ENCODE data around the gene NDUFS8.

DNA sequence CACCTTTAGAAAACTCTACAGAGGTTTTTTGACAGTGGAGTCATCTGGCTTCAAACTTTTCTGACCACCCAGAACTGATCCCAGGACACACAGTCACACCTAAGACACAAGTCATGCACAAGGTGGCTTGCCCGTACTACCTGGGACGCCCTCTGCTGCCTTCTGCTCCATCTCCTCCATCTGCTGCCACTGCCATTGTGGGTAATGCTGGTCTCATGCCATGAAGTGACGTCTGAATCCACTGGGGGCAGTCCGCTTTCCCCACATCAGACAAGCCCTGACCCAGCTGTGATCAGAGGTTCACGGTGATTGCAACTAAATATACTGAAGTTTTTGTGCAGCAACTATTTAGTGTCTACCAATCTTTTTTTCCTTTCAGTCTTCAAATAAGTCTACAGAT, 5.4 kb upstream of the NDUFS8 start:
- TF ChIP-seq, protein P1, sequence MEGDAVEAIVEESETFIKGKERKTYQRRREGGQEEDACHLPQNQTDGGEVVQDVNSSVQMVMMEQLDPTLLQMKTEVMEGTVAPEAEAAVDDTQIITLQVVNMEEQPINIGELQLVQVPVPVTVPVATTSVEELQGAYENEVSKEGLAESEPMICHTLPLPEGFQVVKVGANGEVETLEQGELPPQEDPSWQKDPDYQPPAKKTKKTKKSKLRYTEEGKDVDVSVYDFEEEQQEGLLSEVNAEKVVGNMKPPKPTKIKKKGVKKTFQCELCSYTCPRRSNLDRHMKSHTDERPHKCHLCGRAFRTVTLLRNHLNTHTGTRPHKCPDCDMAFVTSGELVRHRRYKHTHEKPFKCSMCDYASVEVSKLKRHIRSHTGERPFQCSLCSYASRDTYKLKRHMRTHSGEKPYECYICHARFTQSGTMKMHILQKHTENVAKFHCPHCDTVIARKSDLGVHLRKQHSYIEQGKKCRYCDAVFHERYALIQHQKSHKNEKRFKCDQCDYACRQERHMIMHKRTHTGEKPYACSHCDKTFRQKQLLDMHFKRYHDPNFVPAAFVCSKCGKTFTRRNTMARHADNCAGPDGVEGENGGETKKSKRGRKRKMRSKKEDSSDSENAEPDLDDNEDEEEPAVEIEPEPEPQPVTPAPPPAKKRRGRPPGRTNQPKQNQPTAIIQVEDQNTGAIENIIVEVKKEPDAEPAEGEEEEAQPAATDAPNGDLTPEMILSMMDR (IDR thresholded peaks at IDR 0.05; ENCODE audit: poor library complexity, severe bottlenecking): no peak
- TF ChIP-seq EZH2 (IDR thresholded peaks at IDR 0.05; ENCODE audit: borderline replicate concordance, insufficient read depth, low read length, poor library complexity, severe bottlenecking): no peak
- no peak for TF ChIP-seq EP300 (conservative IDR thresholded peaks at IDR 0.05; ENCODE audit: poor library complexity, severe bottlenecking)
- no peak for TF ChIP-seq POLR2AphosphoS5 (IDR thresholded peaks at IDR 0.05)
- TF ChIP-seq REST (IDR thresholded peaks at IDR 0.05; ENCODE audit: borderline replicate concordance): no peak
- no peak for TF ChIP-seq TAF1 (IDR thresholded peaks at IDR 0.05; ENCODE audit: low read depth)
- TF ChIP-seq MXI1 (conservative IDR thresholded peaks at IDR 0.05; ENCODE audit: poor library complexity, severe bottlenecking): no peak
- no peak for TF ChIP-seq RAD21 (conservative IDR thresholded peaks at IDR 0.05)

Data from neural cell (in vitro differentiated cells).